ENCODE results near the gene SOX18. TPM values are rescaled to one million over a fixed set of nuclear protein-coding genes. Genes with fewer than 3 reads are reported as not detected.
A peak's percentile ranks its signal among the peaks of the same experiment; 100 is the strongest.

SOX18 gene
- polyA plus RNA-seq, 3 donors = not detected

- Histone ChIP-seq H3K27me3 (ENCODE audit: control insufficient read depth in 2 of 2, insufficient read depth in 2 of 2, low read length in 2 of 2) (peaks cover 17 to 60% of the 10 kb centered on the region in 2 donors), H4K20me1 (ENCODE audit: insufficient read depth, low read length) (no peaks in the 10 kb centered on the region), H3K4me2 (replicated peaks; ENCODE audit: extremely low read depth, low read length, poor library complexity, severe bottlenecking) (no peak overlapping the region), H3K27ac (ENCODE audit: low read depth in 1 of 2, low read length in 2 of 2) (no peak overlapping the region), H3K9ac (ENCODE audit: insufficient read depth, low read length, poor library complexity, severe bottlenecking) (no peak overlapping the region), H3K79me2 (ENCODE audit: insufficient read depth, low read length) (no peaks in the 10 kb centered on the region), H3K9me3 (replicated peaks in 1 of 2; ENCODE audit: control insufficient read depth in 1 of 2, insufficient read depth in 1 of 2, low read length in 2 of 2) (peaks cover 0 to 14% of the 10 kb centered on the region in 2 donors), H3K4me1 (ENCODE audit: control insufficient read depth in 1 of 2, insufficient read depth in 2 of 2, low read length in 2 of 2) (peaks cover 10 to 13% of the 10 kb centered on the region in 2 donors), H3K36me3 (replicated peaks in 1 of 2; ENCODE audit: control insufficient read depth in 1 of 2, insufficient read depth in 2 of 2, low read length in 2 of 2) (no peaks in the 10 kb centered on the region), H3K4me3 (replicated peaks in 1 of 3; ENCODE audit: low read depth in 2 of 3, low read length in 3 of 3) (no peak overlapping the region), H2AFZ (ENCODE audit: insufficient read depth, low read depth, low read length, poor library complexity, severe bottlenecking) (no peak overlapping the region)
- DNase-seq = no peak
- Mint-ChIP-seq H3K36me3 (peaks cover 0 to 3% of the 10 kb centered on the region in 2 donors), H3K9me3 (peaks cover 0 to 7% (median 1%) of the 10 kb centered on the region in 7 donors), H3K27me3 (ENCODE audit: low read depth in 3 of 3) (peaks cover 57 to 85% (median 62%) of the 10 kb centered on the region in 3 donors), H3K27ac (no peak overlapping the region), H3K4me3 (peak overlapping the region in 1 of 2 donors; percentile 65), H3K4me1 (peaks cover 11% of the 10 kb centered on the region)
- no peak for TF ChIP-seq CTCF (IDR thresholded peaks at IDR 0.05)
- intact Hi-C loops (cut with micrococcal nuclease) = no loop called here
- 87% methylated on average over 9 of the region's 11 CpGs for WGBS (ENCODE audit: insufficient coverage)
These were observed 1.6 kb upstream of the SOX18 start for GRCh38 chr20:64051033-64051452.

- 51% methylated on average over 13 of the region's 23 CpGs for WGBS (ENCODE audit: insufficient coverage)
- Histone ChIP-seq H3K4me2 (replicated peaks; ENCODE audit: extremely low read depth, low read length, poor library complexity, severe bottlenecking) (no peak overlapping the region), H3K27ac (ENCODE audit: low read depth in 1 of 2, low read length in 2 of 2) (no peak overlapping the region), H3K27me3 (ENCODE audit: control insufficient read depth in 2 of 2, insufficient read depth in 2 of 2, low read length in 2 of 2) (peaks cover 17 to 59% of the 10 kb centered on the region in 2 donors), H3K9me3 (replicated peaks in 1 of 2; ENCODE audit: control insufficient read depth in 1 of 2, insufficient read depth in 1 of 2, low read length in 2 of 2) (peaks cover 0 to 14% of the 10 kb centered on the region in 2 donors), H3K36me3 (replicated peaks in 1 of 2; ENCODE audit: control insufficient read depth in 1 of 2, insufficient read depth in 2 of 2, low read length in 2 of 2) (no peaks in the 10 kb centered on the region), H3K4me1 (ENCODE audit: control insufficient read depth in 1 of 2, insufficient read depth in 2 of 2, low read length in 2 of 2) (peaks cover 10 to 13% of the 10 kb centered on the region in 2 donors), H3K79me2 (ENCODE audit: insufficient read depth, low read length) (no peaks in the 10 kb centered on the region), H4K20me1 (ENCODE audit: insufficient read depth, low read length) (no peaks in the 10 kb centered on the region), H3K9ac (ENCODE audit: insufficient read depth, low read length, poor library complexity, severe bottlenecking) (no peak overlapping the region), H3K4me3 (replicated peaks in 1 of 3; ENCODE audit: low read depth in 2 of 3, low read length in 3 of 3) (no peak overlapping the region), H2AFZ (ENCODE audit: insufficient read depth, low read depth, low read length, poor library complexity, severe bottlenecking) (no peak overlapping the region)
- H3K27ac Mint-ChIP-seq = no peak overlapping the region
- DNase-seq = no peak
- intact Hi-C loops (cut with micrococcal nuclease) = no loop called here
- H3K4me1 Mint-ChIP-seq = peaks cover 11% of the 10 kb centered on the region
- peaks cover 0 to 7% (median 1%) of the 10 kb centered on the region in 7 donors for H3K9me3 Mint-ChIP-seq
- no peak for TF ChIP-seq CTCF (IDR thresholded peaks at IDR 0.05)
- peaks cover 0 to 3% of the 10 kb centered on the region in 2 donors for H3K36me3 Mint-ChIP-seq
- H3K27me3 Mint-ChIP-seq (ENCODE audit: low read depth in 3 of 3) = peaks cover 61 to 85% (median 63%) of the 10 kb centered on the region in 3 donors
- H3K4me3 Mint-ChIP-seq = peak overlapping the region in 1 of 2 donors; percentile 65
These were observed 1.0 kb upstream of the SOX18 start for GRCh38 chr20:64050261-64051032.

Data from CD14-positive monocyte (primary cell).